Measurements from ENCODE around the gene NR1I3.

Gene NR1I3, protein sequence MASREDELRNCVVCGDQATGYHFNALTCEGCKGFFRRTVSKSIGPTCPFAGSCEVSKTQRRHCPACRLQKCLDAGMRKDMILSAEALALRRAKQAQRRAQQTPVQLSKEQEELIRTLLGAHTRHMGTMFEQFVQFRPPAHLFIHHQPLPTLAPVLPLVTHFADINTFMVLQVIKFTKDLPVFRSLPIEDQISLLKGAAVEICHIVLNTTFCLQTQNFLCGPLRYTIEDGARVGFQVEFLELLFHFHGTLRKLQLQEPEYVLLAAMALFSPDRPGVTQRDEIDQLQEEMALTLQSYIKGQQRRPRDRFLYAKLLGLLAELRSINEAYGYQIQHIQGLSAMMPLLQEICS

DNA sequence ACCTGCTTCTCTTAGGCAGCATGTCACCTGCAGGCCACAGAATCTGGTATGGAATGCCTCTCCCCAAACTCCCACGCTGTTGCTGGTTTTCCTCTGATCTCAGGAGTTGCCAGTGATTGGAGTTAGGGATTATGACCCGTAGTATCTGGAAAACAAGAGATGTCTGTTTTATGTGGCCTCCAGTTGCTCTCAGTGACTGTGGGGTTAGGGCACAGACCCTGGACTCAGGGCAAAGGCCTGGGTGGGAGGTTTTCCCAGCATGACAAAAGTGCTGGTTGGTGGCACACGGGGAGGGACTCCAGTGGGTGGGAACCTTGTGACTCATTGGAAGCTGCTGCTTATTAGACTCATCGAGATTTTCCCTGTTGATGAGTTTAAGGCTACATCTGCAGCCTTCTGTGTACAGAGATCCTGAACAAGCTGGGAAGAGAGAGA is at the start of gene NR1I3:
Gene NR1I3 (minus strand): TSS at position 165 of the 435 bp plus-strand sequence. CDS start 1,638 bp downstream, outside the sequence.
- no peak for DNase-seq (ENCODE audit: low spot score)
- in situ Hi-C loops (cut with MboI; ENCODE audit: low sequenced_read_pairs, unreplicated experiment), result no loop called here
- TF ChIP-seq, protein P1, sequence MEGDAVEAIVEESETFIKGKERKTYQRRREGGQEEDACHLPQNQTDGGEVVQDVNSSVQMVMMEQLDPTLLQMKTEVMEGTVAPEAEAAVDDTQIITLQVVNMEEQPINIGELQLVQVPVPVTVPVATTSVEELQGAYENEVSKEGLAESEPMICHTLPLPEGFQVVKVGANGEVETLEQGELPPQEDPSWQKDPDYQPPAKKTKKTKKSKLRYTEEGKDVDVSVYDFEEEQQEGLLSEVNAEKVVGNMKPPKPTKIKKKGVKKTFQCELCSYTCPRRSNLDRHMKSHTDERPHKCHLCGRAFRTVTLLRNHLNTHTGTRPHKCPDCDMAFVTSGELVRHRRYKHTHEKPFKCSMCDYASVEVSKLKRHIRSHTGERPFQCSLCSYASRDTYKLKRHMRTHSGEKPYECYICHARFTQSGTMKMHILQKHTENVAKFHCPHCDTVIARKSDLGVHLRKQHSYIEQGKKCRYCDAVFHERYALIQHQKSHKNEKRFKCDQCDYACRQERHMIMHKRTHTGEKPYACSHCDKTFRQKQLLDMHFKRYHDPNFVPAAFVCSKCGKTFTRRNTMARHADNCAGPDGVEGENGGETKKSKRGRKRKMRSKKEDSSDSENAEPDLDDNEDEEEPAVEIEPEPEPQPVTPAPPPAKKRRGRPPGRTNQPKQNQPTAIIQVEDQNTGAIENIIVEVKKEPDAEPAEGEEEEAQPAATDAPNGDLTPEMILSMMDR (IDR thresholded peaks at IDR 0.05; ENCODE audit: borderline replicate concordance, control extremely low read depth, extremely low read depth, insufficient read depth, missing control alignments), result no peak

DNA sequence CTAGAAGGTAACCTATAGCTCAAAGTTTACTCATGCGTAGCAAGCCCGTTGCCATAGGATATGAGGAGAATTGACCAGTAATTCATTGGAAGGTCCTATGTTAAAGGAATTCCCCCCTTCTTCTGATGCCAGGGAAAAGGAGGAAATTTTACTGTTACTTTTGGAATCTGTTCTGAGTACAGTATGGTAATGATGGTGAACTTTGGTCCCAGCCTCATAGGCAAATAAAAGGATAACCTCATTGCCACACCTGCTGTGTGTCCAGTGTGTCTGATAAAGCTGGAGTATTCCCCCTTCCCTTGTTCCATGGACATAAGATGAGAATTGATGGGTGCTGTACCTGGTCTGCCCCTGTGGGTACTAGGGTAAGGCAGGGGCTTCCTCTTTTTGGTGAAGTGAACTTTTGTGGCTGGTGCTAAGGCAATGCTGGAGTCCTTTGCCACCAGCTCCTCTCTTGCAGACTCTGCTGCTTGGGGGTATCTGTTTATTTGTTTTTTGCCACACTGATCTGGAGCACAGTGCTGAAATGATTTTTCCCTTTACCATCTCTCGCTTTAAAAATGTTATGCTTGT is 49.6 kb upstream of the NR1I3 start:
- DNase-seq (ENCODE audit: low spot score), result no peak
- in situ Hi-C loops (cut with MboI; ENCODE audit: low sequenced_read_pairs, unreplicated experiment), result no loop called here
- TF ChIP-seq, protein P1 (IDR thresholded peaks at IDR 0.05; ENCODE audit: borderline replicate concordance, control extremely low read depth, extremely low read depth, insufficient read depth, missing control alignments), result no peak

- TF ChIP-seq, protein P1 (IDR thresholded peaks at IDR 0.05; ENCODE audit: borderline replicate concordance, control extremely low read depth, extremely low read depth, insufficient read depth, missing control alignments), result no peak
- no peak for DNase-seq (ENCODE audit: low spot score)
- in situ Hi-C loops (cut with MboI; ENCODE audit: low sequenced_read_pairs, unreplicated experiment), result no loop called here
These were observed 47.5 kb upstream of the NR1I3 start for GRCh38 chr1:161285521-161285920.

GRCh38 chr1:161285113-161285512 is 47.1 kb upstream of the NR1I3 start:
- TF ChIP-seq, protein P1 (IDR thresholded peaks at IDR 0.05; ENCODE audit: borderline replicate concordance, control extremely low read depth, extremely low read depth, insufficient read depth, missing control alignments), result no peak
- DNase-seq (ENCODE audit: low spot score), result no peak
- in situ Hi-C loops (cut with MboI; ENCODE audit: low sequenced_read_pairs, unreplicated experiment), result no loop called here

- in situ Hi-C loops (cut with MboI; ENCODE audit: low sequenced_read_pairs, unreplicated experiment), result no loop called here
- TF ChIP-seq, protein P1 (IDR thresholded peaks at IDR 0.05; ENCODE audit: borderline replicate concordance, control extremely low read depth, extremely low read depth, insufficient read depth, missing control alignments), result no peak
- DNase-seq (ENCODE audit: low spot score), result no peak
These were observed 45.0 kb upstream of the NR1I3 start for GRCh38 chr1:161282991-161283390.

DNA sequence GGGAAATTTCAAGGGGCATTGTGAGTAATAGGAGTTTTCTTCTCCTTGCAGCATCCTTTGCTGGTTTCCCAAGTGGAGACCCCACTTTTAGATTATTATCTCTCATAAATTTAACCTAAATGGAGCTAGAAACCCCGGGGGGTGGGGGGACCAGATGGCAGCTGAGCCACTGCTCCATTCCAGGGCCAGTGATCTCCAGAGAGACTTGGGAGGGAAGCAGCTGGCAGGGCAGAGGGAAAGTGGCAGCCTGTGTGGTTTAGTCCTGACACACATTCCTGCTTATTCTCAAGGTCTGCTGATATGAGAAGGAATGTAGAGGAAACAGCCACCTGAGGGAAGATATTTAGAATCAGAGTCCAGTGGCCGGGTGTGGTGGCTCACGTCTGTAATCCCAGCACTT is 36.9 kb upstream of the NR1I3 start:
- no peak for DNase-seq (ENCODE audit: low spot score)
- TF ChIP-seq, protein P1 (IDR thresholded peaks at IDR 0.05; ENCODE audit: borderline replicate concordance, control extremely low read depth, extremely low read depth, insufficient read depth, missing control alignments), result no peak
- in situ Hi-C loops (cut with MboI; ENCODE audit: low sequenced_read_pairs, unreplicated experiment), result no loop called here

Measured in GM13976 (cell line).